ENCODE data around the gene RASSF8.

RASSF8 gene

DNA sequence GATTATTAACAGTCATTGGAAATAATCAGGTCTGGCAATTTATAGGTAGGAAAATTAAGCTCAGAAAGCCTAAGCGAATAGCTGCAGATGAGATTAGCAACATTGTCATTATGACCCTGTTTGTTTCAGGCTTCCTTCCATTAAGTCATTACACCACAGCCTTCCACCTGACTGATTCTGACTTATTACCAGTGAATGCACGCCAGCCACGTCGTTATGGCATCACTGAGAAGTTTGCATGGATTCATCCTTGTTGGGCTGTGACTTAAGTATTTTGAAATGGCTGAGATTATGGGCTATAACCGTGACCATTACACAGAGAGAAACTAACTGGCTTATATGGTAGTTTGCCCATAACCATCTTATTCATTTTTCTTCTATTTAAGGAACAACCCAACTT is 18.6 kb downstream of the RASSF8 start:
- TF ChIP-seq EZH2phosphoT487 (IDR thresholded peaks at IDR 0.05; ENCODE audit: low read length) (no peak), EZH2 (optimal IDR thresholded peaks at IDR 0.05; ENCODE audit: low read depth, low read length) (no peak), CTCF (IDR thresholded peaks at IDR 0.05; ENCODE audit: low read length) (no peak)
- H3K4me2 ChIP-seq (ENCODE audit: low read depth, low read length) = no peak overlapping the region
- no peaks in the 10 kb centered on the region for H3K36me3 ChIP-seq (replicated peaks; ENCODE audit: insufficient read depth, low read length)
- no peak overlapping the region for H2AFZ ChIP-seq (ENCODE audit: low read length)
- no peak overlapping the region for H3K9ac ChIP-seq (ENCODE audit: low read length)
- no peaks in the 10 kb centered on the region for H3K9me2 ChIP-seq (replicated peaks; ENCODE audit: insufficient read depth, low read length)
- H3K27me3 ChIP-seq (replicated peaks; ENCODE audit: insufficient read depth, low read length) = no peaks in the 10 kb centered on the region
- no peaks in the 10 kb centered on the region for H3K79me2 ChIP-seq (ENCODE audit: low read length)
- H3F3A ChIP-seq (ENCODE audit: insufficient read depth, low read length) = peaks cover 2% of the 10 kb centered on the region
- peaks cover 2% of the 10 kb centered on the region; the same call in 1 of the 2 replicates for H3K4me1 ChIP-seq (ENCODE audit: low read length)
- H3K4me3 ChIP-seq (ENCODE audit: low read length) = no peak overlapping the region
- DNase-seq = no peak
- no peak overlapping the region for H3K27ac ChIP-seq (ENCODE audit: low read length)
- H3K9me3 ChIP-seq (replicated peaks; ENCODE audit: insufficient read depth, low read length) = no peaks in the 10 kb centered on the region
- H4K20me1 ChIP-seq (ENCODE audit: insufficient read depth, low read length) = no peaks in the 10 kb centered on the region

DNA sequence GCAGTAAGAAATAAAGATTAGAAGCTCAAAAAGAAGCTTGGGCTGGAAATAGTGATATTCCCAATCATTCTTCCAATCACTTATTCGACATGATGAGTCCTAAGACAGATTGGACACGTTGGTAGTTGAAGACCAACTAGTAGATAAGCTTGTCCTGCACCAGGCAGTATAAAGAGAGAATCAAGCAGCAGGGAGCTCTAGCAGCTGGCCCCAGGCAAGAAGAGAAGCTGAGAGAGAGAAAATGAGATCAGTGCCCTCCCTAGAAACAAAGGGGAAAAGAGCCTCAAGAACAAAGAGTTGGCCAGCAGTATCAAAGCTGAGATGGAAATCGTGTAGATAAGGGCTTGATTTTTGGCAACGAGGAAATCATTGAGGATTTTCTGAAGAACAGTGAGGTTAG is 20.6 kb downstream of the RASSF8 start:
- Histone ChIP-seq H3K9me3 (replicated peaks; ENCODE audit: insufficient read depth, low read length) (no peaks in the 10 kb centered on the region), H4K20me1 (ENCODE audit: insufficient read depth, low read length) (no peaks in the 10 kb centered on the region), H3K4me2 (ENCODE audit: low read depth, low read length) (no peak overlapping the region), H2AFZ (ENCODE audit: low read length) (no peak overlapping the region), H3K36me3 (replicated peaks; ENCODE audit: insufficient read depth, low read length) (no peaks in the 10 kb centered on the region), H3K4me1 (ENCODE audit: low read length) (peaks cover 15% of the 10 kb centered on the region), H3K4me3 (ENCODE audit: low read length) (no peak overlapping the region), H3K27ac (ENCODE audit: low read length) (no peak overlapping the region), H3K27me3 (replicated peaks; ENCODE audit: insufficient read depth, low read length) (no peaks in the 10 kb centered on the region), H3K9ac (ENCODE audit: low read length) (no peak overlapping the region), H3F3A (ENCODE audit: insufficient read depth, low read length) (peaks cover 10% of the 10 kb centered on the region), H3K79me2 (ENCODE audit: low read length) (0 out of 2 replicates have a peak, but pooled peaks cover 5% of the 10 kb centered on the region), H3K9me2 (replicated peaks; ENCODE audit: insufficient read depth, low read length) (no peaks in the 10 kb centered on the region)
- no peak for DNase-seq
- TF ChIP-seq EZH2phosphoT487 (IDR thresholded peaks at IDR 0.05; ENCODE audit: low read length) (no peak), CTCF (IDR thresholded peaks at IDR 0.05; ENCODE audit: low read length) (no peak), EZH2 (optimal IDR thresholded peaks at IDR 0.05; ENCODE audit: low read depth, low read length) (no peak)

DNA sequence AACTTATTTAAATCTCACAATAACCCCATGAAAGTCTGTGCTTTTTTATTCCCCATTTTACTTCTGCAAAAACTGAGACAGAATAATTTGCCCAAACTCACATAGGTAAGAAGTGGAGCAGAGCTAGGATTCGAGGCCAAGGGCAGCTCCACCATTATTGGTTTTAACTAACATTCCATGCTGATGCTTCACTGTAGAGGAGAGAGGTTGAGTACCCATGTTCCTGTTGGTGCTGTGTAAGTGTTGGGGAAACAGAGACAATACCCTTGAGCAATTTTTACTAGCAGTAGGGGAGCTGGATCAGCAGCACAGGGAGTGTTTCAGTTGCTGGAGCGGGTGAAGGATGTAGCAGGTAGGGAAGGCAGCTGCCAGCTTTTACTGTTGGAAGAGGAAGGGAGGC is 21.1 kb downstream of the RASSF8 start:
- TF ChIP-seq EZH2 (optimal IDR thresholded peaks at IDR 0.05; ENCODE audit: low read depth, low read length) (no peak), CTCF (IDR thresholded peaks at IDR 0.05; ENCODE audit: low read length) (no peak), EZH2phosphoT487 (IDR thresholded peaks at IDR 0.05; ENCODE audit: low read length) (no peak)
- DNase-seq = no peak
- Histone ChIP-seq H3K36me3 (replicated peaks; ENCODE audit: insufficient read depth, low read length) (no peaks in the 10 kb centered on the region), H3K79me2 (ENCODE audit: low read length) (0 out of 2 replicates have a peak, but pooled peaks cover 5% of the 10 kb centered on the region), H3K27ac (ENCODE audit: low read length) (no peak overlapping the region), H3F3A (ENCODE audit: insufficient read depth, low read length) (peaks cover 10% of the 10 kb centered on the region), H3K4me3 (ENCODE audit: low read length) (no peak overlapping the region), H3K9me3 (replicated peaks; ENCODE audit: insufficient read depth, low read length) (no peaks in the 10 kb centered on the region), H2AFZ (ENCODE audit: low read length) (no peak overlapping the region), H3K9me2 (replicated peaks; ENCODE audit: insufficient read depth, low read length) (no peaks in the 10 kb centered on the region), H4K20me1 (ENCODE audit: insufficient read depth, low read length) (no peaks in the 10 kb centered on the region), H3K27me3 (replicated peaks; ENCODE audit: insufficient read depth, low read length) (no peaks in the 10 kb centered on the region), H3K4me1 (ENCODE audit: low read length) (peaks cover 15% of the 10 kb centered on the region), H3K9ac (ENCODE audit: low read length) (no peak overlapping the region), H3K4me2 (ENCODE audit: low read depth, low read length) (no peak overlapping the region)

All from MM.1S (cell line).